Esophagus squamous epithelium (tissue), 4 donors: ENCODE data around the gene TCF4.

ENCODE experiments used
- POLR2A ChIP-seq, 4 donors: fragments of 450-650 bp; IDR thresholded peaks; one replicate each; pipeline ENCODE4 v1.6.1; 2017; ENCODE audit warnings: antibody characterized with exemption in 4 of 4, mild to moderate bottlenecking in 4 of 4, moderate library complexity in 3 of 4
- TF ChIP-seq, protein P1 (sequence below), 6 experiments: fragments of 450-650 bp in 4 of 6; fragments of 200-600 bp in 2 of 6; sonication (generic) in 2 of 6; IDR thresholded peaks; one replicate each; pipeline ENCODE4 v1.5.1; 2016 to 2019; ENCODE audit warnings: antibody characterized with exemption in 6 of 6, mild to moderate bottlenecking in 4 of 6, moderate library complexity in 4 of 6

DNA sequence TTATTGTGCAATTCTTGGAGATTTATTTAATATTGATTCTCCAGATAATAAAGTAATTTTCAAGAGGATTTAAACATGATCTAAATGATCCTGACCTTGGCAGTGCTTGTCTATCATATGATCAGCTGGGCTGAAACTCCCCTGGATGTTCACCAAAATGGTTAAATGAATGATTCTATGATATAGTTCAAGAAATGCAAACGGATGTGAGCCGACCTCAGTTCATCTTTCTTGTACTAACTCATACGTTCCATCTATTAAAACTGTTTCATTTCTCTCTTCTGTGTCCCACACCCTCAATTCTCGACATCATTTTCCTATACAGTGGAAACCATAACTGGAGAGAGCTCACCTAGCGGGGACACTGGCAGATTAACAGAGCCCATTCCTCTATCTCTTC is 347.0 kb downstream of the TCF4 start:
- TF ChIP-seq, protein P1, sequence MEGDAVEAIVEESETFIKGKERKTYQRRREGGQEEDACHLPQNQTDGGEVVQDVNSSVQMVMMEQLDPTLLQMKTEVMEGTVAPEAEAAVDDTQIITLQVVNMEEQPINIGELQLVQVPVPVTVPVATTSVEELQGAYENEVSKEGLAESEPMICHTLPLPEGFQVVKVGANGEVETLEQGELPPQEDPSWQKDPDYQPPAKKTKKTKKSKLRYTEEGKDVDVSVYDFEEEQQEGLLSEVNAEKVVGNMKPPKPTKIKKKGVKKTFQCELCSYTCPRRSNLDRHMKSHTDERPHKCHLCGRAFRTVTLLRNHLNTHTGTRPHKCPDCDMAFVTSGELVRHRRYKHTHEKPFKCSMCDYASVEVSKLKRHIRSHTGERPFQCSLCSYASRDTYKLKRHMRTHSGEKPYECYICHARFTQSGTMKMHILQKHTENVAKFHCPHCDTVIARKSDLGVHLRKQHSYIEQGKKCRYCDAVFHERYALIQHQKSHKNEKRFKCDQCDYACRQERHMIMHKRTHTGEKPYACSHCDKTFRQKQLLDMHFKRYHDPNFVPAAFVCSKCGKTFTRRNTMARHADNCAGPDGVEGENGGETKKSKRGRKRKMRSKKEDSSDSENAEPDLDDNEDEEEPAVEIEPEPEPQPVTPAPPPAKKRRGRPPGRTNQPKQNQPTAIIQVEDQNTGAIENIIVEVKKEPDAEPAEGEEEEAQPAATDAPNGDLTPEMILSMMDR (IDR thresholded peaks at IDR 0.05), result no peak
- TF ChIP-seq POLR2A (IDR thresholded peaks at IDR 0.05), result no peak
